Neutrophil (primary cell): ENCODE data around the gene VAMP3.

Experiments
- H3K27ac ChIP-seq: fragments of 200-600 bp; sonication (generic); 2 replicates; pipeline ENCODE4 v1.5.1; 2016; ENCODE audit warnings: mild to moderate bottlenecking, moderate library complexity
- H3K27me3 ChIP-seq: fragments of 200-600 bp; sonication (generic); 2 replicates; pipeline ENCODE4 v1.6.0; 2016; ENCODE audit warnings: mild to moderate bottlenecking
- H3K36me3 ChIP-seq: fragments of 200-600 bp; sonication (generic); 2 replicates; pipeline ENCODE4 v1.5.1; 2017
- H3K4me1 ChIP-seq, 2 experiments: fragments of 200-600 bp in 1 of 2; sonication (generic) in 1 of 2; 1 replicate in 1 of 2; 2 replicates in 1 of 2; pipeline versions ENCODE4 v1.5.1 to v1.6.1; 2013 to 2016; ENCODE audit warnings: low read depth in 1 of 2, low read length in 1 of 2, mild to moderate bottlenecking in 1 of 2, moderate library complexity in 1 of 2; ENCODE audit not compliant: control insufficient read depth in 1 of 2, insufficient read depth in 1 of 2
- H3K4me3 ChIP-seq, 2 experiments: fragments of 200-600 bp in 1 of 2; sonication (generic) in 1 of 2; 1 replicate in 1 of 2; 2 replicates in 1 of 2; pipeline ENCODE4 v1.5.1; 2013 to 2016; ENCODE audit warnings: low read depth in 1 of 2, low read length in 1 of 2, mild to moderate bottlenecking in 1 of 2, moderate library complexity in 1 of 2
- H3K9me3 ChIP-seq: fragments of 200-600 bp; sonication (generic); 2 replicates; pipeline ENCODE4 v1.5.1; 2016
- CTCF ChIP-seq: fragments of 200-600 bp; sonication (generic); IDR thresholded peaks from 2 replicates; pipeline ENCODE4 v1.5.1; 2016; ENCODE audit warnings: antibody characterized with exemption

VAMP3 gene

GRCh38 chr1:7729761-7730160 is 41.3 kb upstream of the VAMP3 start:
- H3K36me3 ChIP-seq: no peaks in the 10 kb centered on the region
- no peaks in the 10 kb centered on the region for H3K9me3 ChIP-seq
- TF ChIP-seq CTCF: no peak
- no peak overlapping the region for H3K27ac ChIP-seq
- H3K4me1 ChIP-seq: peaks cover 8% of the 10 kb centered on the region in 2 experiments
- no peak overlapping the region for H3K4me3 ChIP-seq
- H3K27me3 ChIP-seq: no peaks in the 10 kb centered on the region

- Histone ChIP-seq H3K4me3 (no peak overlapping the region), H3K4me1 (peaks cover 8% of the 10 kb centered on the region in 2 experiments), H3K27ac (no peak overlapping the region), H3K9me3 (no peaks in the 10 kb centered on the region), H3K27me3 (no peaks in the 10 kb centered on the region), H3K36me3 (no peaks in the 10 kb centered on the region)
- TF ChIP-seq CTCF: no peak
Observed at GRCh38 chr1:7732331-7732730, 38.8 kb upstream of the VAMP3 start.

- Histone ChIP-seq H3K27ac (no peak overlapping the region), H3K27me3 (peaks cover 4% of the 10 kb centered on the region), H3K36me3 (no peaks in the 10 kb centered on the region), H3K9me3 (no peaks in the 10 kb centered on the region), H3K4me1 (peaks cover 8% of the 10 kb centered on the region in 2 experiments), H3K4me3 (no peak overlapping the region)
- no peak for TF ChIP-seq CTCF
Observed at GRCh38 chr1:7733276-7733675, 37.8 kb upstream of the VAMP3 start.

- no peaks in the 10 kb centered on the region for H3K9me3 ChIP-seq
- H3K36me3 ChIP-seq: no peaks in the 10 kb centered on the region
- H3K27ac ChIP-seq: no peak overlapping the region
- no peak for TF ChIP-seq CTCF
- no peaks in the 10 kb centered on the region for H3K4me1 ChIP-seq
- H3K27me3 ChIP-seq: peaks cover 4% of the 10 kb centered on the region
- H3K4me3 ChIP-seq: no peak overlapping the region
Observed at GRCh38 chr1:7738044-7738443, 33.1 kb upstream of the VAMP3 start.

- Histone ChIP-seq H3K27me3 (no peaks in the 10 kb centered on the region), H3K36me3 (no peaks in the 10 kb centered on the region), H3K4me1 (peaks cover 0 to under 1% of the 10 kb centered on the region in 2 experiments), H3K9me3 (no peaks in the 10 kb centered on the region), H3K27ac (no peak overlapping the region), H3K4me3 (no peak overlapping the region)
- no peak for TF ChIP-seq CTCF
Observed at GRCh38 chr1:7743346-7743745, 27.8 kb upstream of the VAMP3 start.

GRCh38 chr1:7744882-7745281 is 26.2 kb upstream of the VAMP3 start:
- H3K27ac ChIP-seq: no peak overlapping the region
- no peak overlapping the region for H3K4me3 ChIP-seq
- H3K36me3 ChIP-seq: no peaks in the 10 kb centered on the region
- no peaks in the 10 kb centered on the region for H3K9me3 ChIP-seq
- H3K4me1 ChIP-seq: peaks cover 9 to 10% of the 10 kb centered on the region in 2 experiments
- H3K27me3 ChIP-seq: no peaks in the 10 kb centered on the region
- no peak for TF ChIP-seq CTCF
